HCEC 1CT (cell line): ENCODE measurements around the gene COL10A1.
A peak's percentile ranks its signal among the peaks of the same experiment; 100 is the strongest.

Experiments
- DNase-seq: peaks from one replicate; pipeline ENCODE4 v3.0.0-alpha.2; 2017

Gene COL10A1

DNA sequence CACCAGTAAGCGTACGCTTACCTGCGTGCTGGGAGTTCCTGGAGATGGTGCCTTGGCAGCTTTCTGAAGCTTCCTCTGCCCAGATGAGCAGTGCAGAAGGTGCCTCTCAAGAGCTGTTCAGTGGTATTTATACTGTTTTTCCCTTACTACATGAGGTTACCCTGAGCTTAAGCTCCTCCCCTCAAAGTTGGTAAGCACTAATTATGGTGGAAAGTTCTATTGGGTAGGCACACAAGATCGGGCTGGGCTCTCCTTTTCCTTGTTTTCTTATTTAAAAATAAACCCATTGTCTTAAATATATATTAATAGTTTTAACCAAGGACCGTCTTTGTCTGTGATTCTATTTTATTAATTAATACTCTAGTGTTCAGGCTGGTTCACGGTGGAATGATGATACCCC, at the start of gene COL10A1:
Gene COL10A1, minus strand, starts transcription at position 101 of the 400 bp plus-strand sequence. CDS start 640 bp downstream, outside the sequence.
- no peak for DNase-seq

GRCh38 chr6:116175344-116175743, 49.4 kb upstream of the COL10A1 start:
- no peak for DNase-seq

DNA sequence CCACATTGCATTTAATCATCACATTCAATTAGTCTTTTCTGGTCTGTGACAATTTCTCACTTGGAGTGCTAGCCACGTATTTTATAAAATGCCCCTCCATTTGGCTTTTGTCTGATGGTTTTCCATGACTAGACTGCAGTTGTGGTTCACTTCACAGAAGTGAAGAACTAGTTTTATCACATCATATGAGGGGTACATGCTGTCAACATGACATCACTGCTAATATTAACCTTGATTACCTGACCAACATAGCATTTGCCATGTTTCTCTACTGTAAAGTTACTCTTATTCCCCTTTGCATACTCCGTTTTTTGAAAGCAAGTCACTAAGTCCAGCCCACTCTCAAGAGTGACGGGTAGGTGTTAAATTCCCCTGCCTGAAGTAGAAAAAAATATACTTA, 48.0 kb upstream of the COL10A1 start:
- no peak for DNase-seq

GRCh38 chr6:116170358-116171057, 44.6 kb upstream of the COL10A1 start:
- DNase-seq = no peak

DNA sequence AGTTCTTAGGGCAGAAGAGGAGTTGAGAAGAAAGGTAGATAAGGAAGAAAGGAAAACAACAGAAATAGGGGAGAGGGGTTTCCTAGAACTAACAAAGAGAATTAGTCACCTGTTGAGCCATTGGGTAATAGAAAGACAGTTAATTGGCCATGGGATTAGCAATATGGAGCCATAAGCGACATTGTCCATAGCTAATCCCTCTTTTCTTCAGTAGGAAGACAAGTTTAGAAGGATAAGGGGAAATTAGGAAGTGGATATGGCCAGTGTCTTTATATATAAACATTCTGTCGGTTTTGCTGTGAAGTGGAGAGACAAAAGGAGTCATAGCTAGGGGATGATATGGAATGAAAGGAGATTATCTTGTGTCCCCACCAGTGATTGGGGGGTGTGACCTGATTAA, 43.9 kb upstream of the COL10A1 start:
- no peak for DNase-seq

DNA sequence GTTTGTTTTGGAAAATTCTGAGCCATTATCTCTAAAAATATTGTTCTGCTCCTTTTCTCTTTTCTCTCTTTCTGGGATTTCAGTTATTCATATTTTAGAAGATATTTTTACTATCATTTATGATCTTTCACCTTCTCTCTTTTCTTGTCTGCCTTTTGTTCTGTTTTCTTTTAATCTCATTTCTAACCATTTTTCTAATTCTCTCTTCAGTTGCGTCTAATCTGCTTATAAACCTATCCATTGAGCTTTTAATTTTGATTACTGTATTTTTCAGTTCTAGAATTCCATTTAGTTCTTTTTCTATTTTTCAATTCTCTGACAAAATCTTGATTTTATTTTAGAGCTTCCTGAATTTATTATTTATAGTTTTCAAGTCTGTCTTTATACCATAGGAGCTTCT, 42.2 kb upstream of the COL10A1 start:
- DNase-seq = no peak

- DNase-seq = no peak
Measured at GRCh38 chr6:116166369-116166768, 40.4 kb upstream of the COL10A1 start.

DNA sequence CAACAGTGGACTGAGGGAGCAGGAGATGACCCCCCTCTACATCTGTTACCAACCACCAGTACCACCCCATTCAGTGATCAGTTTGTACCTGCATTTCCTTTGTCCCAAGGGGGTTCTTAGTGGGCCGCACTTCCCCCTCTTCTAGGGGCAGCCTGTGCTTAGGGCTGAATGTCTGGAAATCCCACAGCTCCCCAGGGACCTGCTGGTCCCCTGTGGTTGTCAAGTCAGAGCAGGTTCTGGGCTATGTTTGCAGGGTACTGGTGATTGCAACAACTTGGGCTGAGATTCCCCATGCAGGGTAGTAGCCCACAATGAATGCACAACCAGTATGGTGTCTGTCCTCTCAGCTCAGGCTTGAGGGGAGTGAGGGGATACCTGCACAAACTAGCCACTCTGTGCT, 39.7 kb upstream of the COL10A1 start:
- DNase-seq = no peak

DNA sequence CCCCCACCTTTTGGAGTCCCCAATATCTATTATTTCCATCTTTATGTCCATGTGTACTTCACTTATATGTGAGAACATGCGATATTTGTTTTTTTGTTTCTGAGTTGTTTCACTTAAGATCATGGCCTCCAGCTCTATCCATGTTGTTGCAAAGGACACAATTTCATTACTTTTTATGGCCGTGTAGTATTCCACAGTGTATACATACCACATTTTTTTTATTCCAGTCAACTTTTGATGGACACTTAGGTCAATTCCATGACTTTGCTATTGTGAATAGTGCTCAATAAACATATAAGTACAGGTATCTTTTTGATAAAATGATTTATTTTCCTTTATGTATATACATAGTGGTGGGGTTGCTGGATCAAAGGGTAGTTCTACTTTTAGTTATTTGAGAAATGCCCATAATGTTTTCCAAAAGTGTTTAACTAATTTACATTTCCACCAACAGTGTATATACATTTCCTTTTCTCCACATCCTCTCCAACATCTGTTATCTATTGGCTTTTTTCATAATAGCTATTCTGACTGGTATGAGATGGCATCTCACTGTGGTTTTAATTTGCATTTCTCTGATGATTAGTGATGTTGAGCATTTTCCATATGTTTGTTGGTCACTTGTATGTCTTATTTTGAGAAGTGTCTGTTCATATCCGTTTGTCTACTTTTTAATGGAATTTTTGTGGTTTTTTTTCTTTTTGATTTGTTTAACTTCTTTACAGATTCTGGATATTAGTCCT, 34.0 kb upstream of the COL10A1 start:
- peak; percentile 77 for DNase-seq

DNA sequence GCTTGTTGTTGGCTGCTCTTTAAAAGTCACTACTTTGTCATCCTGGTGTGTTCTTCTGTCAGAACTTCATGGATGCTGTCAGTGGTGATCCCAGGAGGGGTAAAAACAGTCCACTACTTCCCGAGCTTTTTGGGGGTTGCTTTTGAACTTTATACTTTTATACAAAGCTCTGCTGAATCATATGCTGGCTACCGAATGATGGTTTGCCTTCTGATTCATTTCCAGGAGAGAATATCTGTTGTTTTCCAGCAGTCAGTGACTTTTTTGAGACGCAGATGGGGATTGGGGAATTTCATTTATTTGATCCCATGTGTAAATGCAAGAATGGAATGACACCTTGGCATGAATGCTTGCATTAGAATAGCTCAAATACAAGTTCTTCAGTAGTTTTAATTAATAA, 32.7 kb upstream of the COL10A1 start:
- DNase-seq = peak; percentile 49

- DNase-seq = no peak
Measured at GRCh38 chr6:116157391-116157790, 31.5 kb upstream of the COL10A1 start.

- DNase-seq = no peak
Measured at GRCh38 chr6:116156405-116157326, 30.7 kb upstream of the COL10A1 start.

DNA sequence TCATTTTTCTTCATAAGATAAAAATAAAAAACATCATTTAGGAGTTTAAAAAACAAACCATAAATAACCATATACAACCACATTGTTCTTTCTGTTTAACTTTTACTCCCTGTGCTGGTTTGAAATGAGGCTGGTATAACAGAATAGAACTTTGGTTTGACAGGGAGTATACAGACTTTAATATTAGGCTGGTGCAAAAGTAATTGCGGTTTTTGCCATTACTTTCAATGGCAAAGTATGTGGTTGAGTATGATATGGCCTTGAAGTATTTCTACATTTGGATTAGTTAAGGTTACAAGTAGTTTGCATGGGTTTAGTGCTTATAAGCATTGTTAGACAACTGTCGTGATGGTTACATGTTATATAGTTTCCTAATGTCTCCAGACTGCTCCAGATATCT, 29.0 kb upstream of the COL10A1 start:
- DNase-seq = no peak

- no peak for DNase-seq
Measured at GRCh38 chr6:116152620-116153019, 26.7 kb upstream of the COL10A1 start.

DNA sequence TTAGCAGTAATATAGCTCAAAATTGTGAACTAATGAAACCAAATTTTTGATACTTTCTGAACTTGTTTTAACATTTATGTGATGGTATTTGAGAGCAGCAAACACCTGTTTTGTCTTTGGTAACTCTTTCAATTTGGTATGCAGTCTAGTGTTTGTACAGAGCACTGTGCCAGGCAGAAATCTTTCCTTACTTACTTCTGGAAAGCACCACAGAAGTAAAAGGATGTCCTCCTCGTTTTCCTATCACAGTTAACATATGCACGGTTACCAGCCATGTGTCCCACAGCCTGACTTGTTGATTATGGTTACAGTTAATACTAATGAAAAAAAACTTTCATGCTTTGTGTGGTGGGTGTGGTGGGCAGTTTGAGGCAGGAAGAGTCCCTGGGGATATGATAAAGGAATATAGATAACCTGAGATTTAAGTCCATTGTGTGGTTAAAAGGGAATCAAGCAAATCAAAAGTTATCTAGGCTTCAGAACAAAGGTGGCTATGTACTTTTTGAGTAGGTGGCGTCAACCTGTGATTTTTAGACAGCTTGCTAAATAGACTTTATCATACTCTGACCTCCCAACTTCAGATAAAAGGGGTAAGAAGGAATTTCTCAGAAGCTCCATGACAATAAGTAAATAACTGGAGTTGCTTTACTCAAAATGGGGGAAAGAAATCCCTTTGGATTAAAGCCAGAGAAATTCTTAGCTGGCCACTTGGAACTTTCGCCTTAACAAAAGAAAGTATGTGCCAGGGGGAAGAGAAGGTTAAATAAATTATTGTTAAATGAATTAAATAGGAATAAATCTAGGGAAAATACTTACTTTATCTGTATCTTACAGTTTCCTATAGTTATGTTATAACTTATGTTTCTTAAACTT, 20.1 kb upstream of the COL10A1 start:
- DNase-seq = no peak

DNA sequence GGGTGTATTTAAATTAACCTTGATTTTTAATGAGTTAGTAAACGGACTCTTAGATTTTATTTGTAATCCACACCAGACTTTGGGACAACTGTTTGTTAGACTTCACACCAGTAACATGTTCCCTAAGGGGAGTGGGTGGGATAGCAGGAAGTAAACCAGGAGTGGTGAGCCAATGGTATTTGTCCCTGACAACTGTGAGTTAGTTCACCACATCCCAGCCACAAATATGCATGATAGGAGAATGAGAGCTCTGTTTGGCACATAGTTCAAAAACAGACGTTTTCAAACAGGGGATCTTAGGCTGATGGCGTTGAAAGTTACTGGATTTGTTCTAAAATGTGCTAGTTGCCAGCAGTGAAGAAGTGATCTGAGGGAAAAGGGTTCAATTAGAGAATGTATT, 18.7 kb upstream of the COL10A1 start:
- DNase-seq = peak; percentile 79

- DNase-seq = no peak
Measured at GRCh38 chr6:116139917-116140316, 14.0 kb upstream of the COL10A1 start.

DNA sequence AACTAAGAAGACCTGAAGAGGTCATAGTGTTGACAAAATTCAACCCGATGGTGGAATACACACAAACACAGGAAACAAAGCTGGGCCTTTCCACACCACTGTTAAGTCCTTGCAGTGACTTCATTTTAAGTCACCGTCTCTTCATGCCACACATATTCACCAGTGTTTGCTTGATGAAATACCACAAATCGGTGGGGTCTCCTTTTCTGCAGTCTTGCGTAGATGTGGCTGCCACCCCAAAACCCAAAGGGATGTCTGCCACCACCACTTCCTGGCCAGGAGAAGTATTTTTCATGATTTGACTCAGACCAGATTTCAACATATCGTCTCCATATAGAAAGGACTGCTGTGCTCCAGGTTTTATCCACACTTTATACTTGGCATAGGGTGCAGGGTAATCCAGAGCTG, 11.0 kb upstream of the COL10A1 start:
- no peak for DNase-seq

GRCh38 chr6:116136373-116136772, 10.4 kb upstream of the COL10A1 start:
- no peak for DNase-seq

DNA sequence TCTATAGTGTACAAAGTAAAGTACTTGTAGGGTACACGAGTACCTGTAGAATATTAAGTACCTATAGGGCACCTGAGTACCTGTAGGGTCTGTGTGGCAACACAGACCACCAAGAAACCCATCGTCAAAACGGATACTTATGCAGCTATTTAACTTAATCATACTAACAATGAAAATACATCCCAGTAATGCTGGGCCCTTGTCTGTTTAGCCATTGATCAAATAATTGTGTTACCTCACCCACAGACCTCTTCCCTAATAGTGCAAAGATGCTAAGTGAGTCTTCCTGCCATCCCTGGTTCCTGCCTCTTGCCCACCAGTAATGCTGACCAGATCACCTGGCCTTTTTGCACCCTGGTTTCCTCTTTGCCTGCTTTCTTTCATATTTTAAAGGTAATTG, 7.5 kb upstream of the COL10A1 start:
- no peak for DNase-seq

DNA sequence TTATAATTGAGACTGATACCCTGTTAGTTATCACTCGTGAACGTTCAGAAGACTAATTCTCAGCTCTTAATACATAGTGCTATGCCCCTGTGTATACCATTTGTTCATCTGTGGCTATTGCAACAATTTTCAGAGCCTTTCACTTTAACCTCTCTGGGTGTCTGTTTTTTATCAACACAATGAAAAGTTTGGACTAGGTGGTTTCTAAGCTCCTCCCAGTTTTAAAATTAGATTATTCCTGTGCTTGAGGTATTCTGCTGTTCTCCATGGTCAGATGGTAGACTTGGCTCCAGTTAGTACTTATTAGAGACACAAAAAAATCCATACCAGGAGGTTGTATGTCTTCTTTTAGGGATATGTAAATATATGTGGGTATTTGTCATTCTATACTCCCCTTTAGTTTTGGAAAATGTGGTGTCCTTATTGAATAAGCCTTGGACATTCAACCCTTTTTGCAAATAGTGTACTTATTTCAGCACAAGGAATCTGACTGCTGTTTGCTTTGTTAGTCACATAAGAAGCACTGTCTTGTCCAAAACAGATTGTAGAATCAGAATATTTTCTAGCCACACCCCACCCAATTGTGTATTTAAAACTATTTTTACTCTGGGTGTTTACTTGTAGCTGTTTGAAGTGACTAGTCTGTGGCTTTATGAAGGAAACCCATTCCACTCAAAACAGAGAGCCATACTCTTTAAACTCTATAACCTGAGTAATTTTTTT, 2.0 kb upstream of the COL10A1 start:
- no peak for DNase-seq

DNA sequence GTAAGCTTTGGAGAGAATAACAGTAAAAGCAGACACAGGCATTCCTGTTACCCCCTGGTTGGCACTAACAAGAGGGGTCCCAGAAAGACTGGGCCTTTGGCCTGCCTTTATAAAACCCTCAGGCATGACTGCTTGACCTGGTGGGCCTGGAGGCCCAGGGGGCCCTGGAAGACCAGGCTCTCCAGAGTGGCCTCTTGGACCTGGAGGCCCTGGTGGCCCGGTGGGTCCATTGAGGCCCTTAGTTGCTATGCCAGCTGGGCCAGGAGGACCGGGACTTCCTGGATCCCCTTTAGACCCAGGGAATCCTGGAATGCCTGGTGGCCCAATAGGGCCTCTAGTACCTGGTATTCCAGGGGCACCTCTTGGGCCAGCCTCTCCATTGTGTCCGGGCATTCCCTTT, 5.5 kb downstream of the COL10A1 start:
- no peak for DNase-seq
